Endothelial cell of umbilical vein (primary cell): ENCODE data around the gene CDK11B. TPM values are rescaled to one million over a fixed set of nuclear protein-coding genes. Genes with fewer than 3 reads are reported as not detected.

Experiments
- BruUV-seq: library from RNA; stranded (reverse); fragments of 400-500 nt; replicated peaks from 2 replicates; lab custom pipeline; 2021; lab: Mats Ljungman, UMichigan
- CTCF ChIA-PET: fragments of 300-600, 350-600 bp; sonication (Branson Sonifier 250); formaldehyde crosslinking; loops from one replicate; lab custom pipeline; 2021; ENCODE audit warnings: antibody characterized with exemption, inconsistent platforms; lab: Charles Lee
- POLR2A ChIA-PET: fragments of 300-600, 350-600 bp; sonication (Branson Sonifier 250); formaldehyde crosslinking; loops from one replicate; lab custom pipeline; 2021; ENCODE audit warnings: antibody characterized with exemption, inconsistent platforms; lab: Charles Lee
- DNase-seq: peaks from one replicate; pipeline ENCODE4 v3.0.0-alpha.2; 2011; ENCODE audit warnings: low read depth, low spot score
- FAIRE-seq: peaks from 2 replicates; lab custom pipeline; 2011; peaks lifted over from hg19 to GRCh38; lab: Jason Lieb, UNC
- H2AFZ ChIP-seq: 2 replicates; pipeline ENCODE4 v1.6.0; 2012; ENCODE audit warnings: low read depth, low read length, control low read depth, inconsistent platforms
- H3K27ac ChIP-seq: 2 replicates; pipeline ENCODE4 v1.5.1; 2011; ENCODE audit warnings: low read depth, mild to moderate bottlenecking, control low read depth, low read length, moderate library complexity; ENCODE audit not compliant: insufficient read depth
- H3K27me3 ChIP-seq, 2 experiments: 2 replicates each; pipeline versions ENCODE4 v1.6.0 to v1.6.1; 2011; ENCODE audit warnings: low read length in 2 of 2, mixed read lengths in 1 of 2; ENCODE audit not compliant: control insufficient read depth in 2 of 2, insufficient read depth in 2 of 2
- H3K36me3 ChIP-seq, 2 experiments: 2 replicates in 1 of 2; 3 replicates in 1 of 2; pipeline ENCODE4 v1.5.1; 2011; ENCODE audit warnings: low read length in 2 of 2, mild to moderate bottlenecking in 1 of 2, moderate library complexity in 1 of 2; ENCODE audit not compliant: control insufficient read depth in 2 of 2, insufficient read depth in 2 of 2; ENCODE audit errors: extremely low read depth in 1 of 2
- H3K4me1 ChIP-seq: 3 replicates; pipeline ENCODE4 v1.5.1; 2011; ENCODE audit warnings: mild to moderate bottlenecking, low read length; ENCODE audit not compliant: control insufficient read depth, insufficient read depth; ENCODE audit errors: extremely low read depth
- H3K4me2 ChIP-seq: 2 replicates; pipeline ENCODE4 v1.6.1; 2011; ENCODE audit warnings: low read length, control low read depth, mixed read lengths; ENCODE audit not compliant: insufficient read depth
- H3K4me3 ChIP-seq, 3 experiments: fragments of 200-600 bp in 1 of 3; sonication (generic), shearing (Covaris generic) in 1 of 3; replicated peaks in 1 of 3; 2 replicates each; pipeline ENCODE4 v1.5.1; 2011 to 2016; ENCODE audit warnings: control low read depth in 3 of 3, low read length in 3 of 3, mild to moderate bottlenecking in 2 of 3, inconsistent platforms in 1 of 3, low read depth in 1 of 3, moderate library complexity in 1 of 3; ENCODE audit not compliant: insufficient read depth in 1 of 3
- H3K79me2 ChIP-seq: 2 replicates; pipeline ENCODE4 v1.6.0; 2012; ENCODE audit warnings: low read length, inconsistent platforms; ENCODE audit not compliant: control insufficient read depth, insufficient read depth
- H3K9ac ChIP-seq: replicated peaks from 2 replicates; pipeline ENCODE3; 2011; ENCODE audit warnings: low read length, control low read depth; ENCODE audit not compliant: insufficient read depth; ENCODE audit errors: extremely low read depth
- H3K9me1 ChIP-seq: replicated peaks from 3 replicates; pipeline ENCODE4 v1.6.0; 2011; ENCODE audit warnings: mild to moderate bottlenecking, low read length; ENCODE audit not compliant: control insufficient read depth, insufficient read depth; ENCODE audit errors: extremely low read depth
- H3K9me3 ChIP-seq: replicated peaks from 2 replicates; pipeline ENCODE4 v1.5.1; 2012; ENCODE audit warnings: low read length, inconsistent platforms; ENCODE audit not compliant: control insufficient read depth, insufficient read depth
- H4K20me1 ChIP-seq: replicated peaks from 2 replicates; pipeline ENCODE3; 2011; ENCODE audit warnings: mild to moderate bottlenecking, low read length; ENCODE audit not compliant: control insufficient read depth, insufficient read depth; ENCODE audit errors: extremely low read depth
- EZH2 ChIP-seq: IDR thresholded peaks from 2 replicates; pipeline ENCODE4 v1.6.1; 2012; ENCODE audit warnings: borderline replicate concordance, low read depth, mild to moderate bottlenecking, moderate library complexity, low read length, inconsistent platforms; ENCODE audit not compliant: severe bottlenecking
- FOS ChIP-seq: IDR thresholded peaks from 2 replicates; pipeline ENCODE4 v1.6.1; 2011; ENCODE audit warnings: mild to moderate bottlenecking, low read length, moderate library complexity, borderline replicate concordance; ENCODE audit not compliant: insufficient read depth
- JUN ChIP-seq: IDR thresholded peaks from 2 replicates; pipeline ENCODE4 v1.6.1; 2011; ENCODE audit warnings: borderline replicate concordance, low read depth; ENCODE audit not compliant: insufficient read length, insufficient read depth
- MYC ChIP-seq: IDR thresholded peaks from one replicate; pipeline ENCODE4 v1.6.1; 2011; ENCODE audit warnings: mild to moderate bottlenecking, low read depth, low read length
- POLR2A ChIP-seq: IDR thresholded peaks from 2 replicates; pipeline ENCODE4 v1.6.1; 2012; ENCODE audit warnings: low read depth, mild to moderate bottlenecking, control low read depth, low read length
- POLR2AphosphoS5 ChIP-seq: IDR thresholded peaks from 2 replicates; pipeline ENCODE4 v1.6.1; 2012; ENCODE audit warnings: low read depth, mild to moderate bottlenecking, control low read depth, low read length, moderate library complexity; ENCODE audit not compliant: insufficient read depth
- dilution Hi-C: fragments of 300-500 bp; cut with MboI; formaldehyde crosslinking; loops from one replicate; pipeline ENCODE4 v1.15.0; 2019; ENCODE audit warnings: low sequenced_read_pairs; ENCODE audit not compliant: extremely low pct_ligation_motif_present
- intact Hi-C: fragments of 100-400 bp; cut with micrococcal nuclease; formaldehyde crosslinking; loops from one replicate; pipeline ENCODE4 v1.10.0; 2022
- polyA plus RNA-seq, 4 experiments: library from polyadenylated mRNA; depleted of rRNA in 3 of 4; stranded (reverse) in 3 of 4; unstranded in 1 of 4; fragments of >200 nt; gene quantifications; 2 replicates each; pipeline versions ENCODE4 v1.2.1 to v1.2.3, GENCODE V29; 2011 to 2012; ENCODE audit warnings: missing spikeins in 1 of 4
- total RNA-seq: library from RNA; stranded (reverse); gene quantifications from 2 replicates; pipeline ENCODE4 v1.2.3, GENCODE V29; 2021
- TF ChIP-seq, protein P1 (sequence below), 2 donors: IDR thresholded peaks; 1 replicate in 1 of 2; 2 replicates in 1 of 2; pipeline ENCODE4 v1.5.1; 2011; ENCODE audit warnings: low read length in 2 of 2, mild to moderate bottlenecking in 2 of 2, moderate library complexity in 2 of 2, control low read depth in 1 of 2, inconsistent platforms in 1 of 2, low read depth in 1 of 2; ENCODE audit not compliant: insufficient read depth in 1 of 2; ENCODE audit errors: extremely low read depth in 1 of 2

The CDK11B gene
- total and polyA plus RNA-seq, 2 donors (not counting 3 experiments of a cell fraction or from before 2014, with no cell fraction given), result 16.4 to 32.0 TPM

DNA sequence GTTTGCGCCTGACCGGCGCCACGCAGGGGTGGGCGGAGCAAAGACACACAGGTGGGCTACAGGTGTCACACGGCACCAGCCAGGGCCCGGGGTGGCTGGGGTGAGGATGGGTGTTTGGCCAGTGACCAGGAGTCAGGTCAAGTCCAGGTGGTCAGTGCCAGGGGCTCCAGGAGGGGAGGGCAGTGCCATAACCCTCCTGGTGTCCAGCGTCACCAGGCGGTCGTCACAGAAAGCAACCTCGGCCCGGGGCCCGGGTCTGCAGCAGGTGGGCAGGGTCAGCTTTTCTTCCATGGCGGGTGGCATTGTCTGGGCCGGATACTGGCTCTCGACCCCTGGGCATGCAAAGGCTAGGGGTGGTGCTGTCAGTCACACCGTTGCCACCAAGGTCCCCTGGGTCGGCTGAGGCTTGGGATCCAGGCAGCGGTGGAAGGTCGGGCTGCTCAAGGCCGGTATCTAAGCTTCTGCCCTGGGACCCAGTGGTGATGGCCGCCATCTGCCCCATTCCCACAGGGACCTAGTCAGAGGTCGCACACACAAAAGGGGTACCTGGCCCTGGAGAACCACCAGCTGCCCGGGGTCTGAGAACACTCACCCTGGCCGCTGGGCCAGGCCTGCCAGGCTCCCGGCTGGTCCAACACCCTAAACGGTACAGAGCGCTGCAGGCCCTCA, 60.6 kb downstream of the CDK11B start:
- CTCF ChIA-PET, result interaction anchor here (1.5 to 1.8 kb wide), 2 partner anchors 11 to 21 kb away, joined by 5 to 6 read pairs; no protein-coding TSS in a partner anchor
- Histone ChIP-seq H3K27me3 (peaks cover 18 to 31% of the 10 kb centered on the region in 2 experiments), H3K27ac (no peak overlapping the region), H3K4me3 (no peak overlapping the region), H3K9ac (no peak overlapping the region), H3K9me3 (no peaks in the 10 kb centered on the region), H2AFZ (no peak overlapping the region), H3K36me3 (no peaks in the 10 kb centered on the region), H3K9me1 (no peaks in the 10 kb centered on the region), H3K4me2 (no peak overlapping the region), H3K4me1 (no peaks in the 10 kb centered on the region), H4K20me1 (no peaks in the 10 kb centered on the region), H3K79me2 (no peaks in the 10 kb centered on the region)
- dilution Hi-C loops, result no loop called here
- intact Hi-C loops, result no loop called here
- BruUV-seq, result no TSS peak
- POLR2A ChIA-PET, result no interaction called here
- no peak for FAIRE-seq
- DNase-seq, result no peak
- no peak for TF ChIP-seq EZH2
- TF ChIP-seq JUN, result no peak
- TF ChIP-seq, protein P1, sequence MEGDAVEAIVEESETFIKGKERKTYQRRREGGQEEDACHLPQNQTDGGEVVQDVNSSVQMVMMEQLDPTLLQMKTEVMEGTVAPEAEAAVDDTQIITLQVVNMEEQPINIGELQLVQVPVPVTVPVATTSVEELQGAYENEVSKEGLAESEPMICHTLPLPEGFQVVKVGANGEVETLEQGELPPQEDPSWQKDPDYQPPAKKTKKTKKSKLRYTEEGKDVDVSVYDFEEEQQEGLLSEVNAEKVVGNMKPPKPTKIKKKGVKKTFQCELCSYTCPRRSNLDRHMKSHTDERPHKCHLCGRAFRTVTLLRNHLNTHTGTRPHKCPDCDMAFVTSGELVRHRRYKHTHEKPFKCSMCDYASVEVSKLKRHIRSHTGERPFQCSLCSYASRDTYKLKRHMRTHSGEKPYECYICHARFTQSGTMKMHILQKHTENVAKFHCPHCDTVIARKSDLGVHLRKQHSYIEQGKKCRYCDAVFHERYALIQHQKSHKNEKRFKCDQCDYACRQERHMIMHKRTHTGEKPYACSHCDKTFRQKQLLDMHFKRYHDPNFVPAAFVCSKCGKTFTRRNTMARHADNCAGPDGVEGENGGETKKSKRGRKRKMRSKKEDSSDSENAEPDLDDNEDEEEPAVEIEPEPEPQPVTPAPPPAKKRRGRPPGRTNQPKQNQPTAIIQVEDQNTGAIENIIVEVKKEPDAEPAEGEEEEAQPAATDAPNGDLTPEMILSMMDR (IDR thresholded peaks at IDR 0.05; ENCODE audit: extremely low read depth in 1 of 2, insufficient read depth in 1 of 2, low read depth in 1 of 2, low read length in 2 of 2), result no peak
- no peak for TF ChIP-seq POLR2A
- TF ChIP-seq FOS, result no peak
- TF ChIP-seq POLR2AphosphoS5, result no peak
- no peak for TF ChIP-seq MYC
